Activated CD8-positive, alpha-beta memory T cell treated with anti-CD3 and anti-CD28 coated beads for 48 hours (primary cell): ENCODE results near the gene ITPKB.

ENCODE experiments used
- DNase-seq, 3 experiments: peaks; one replicate each; pipeline ENCODE4 v3.0.0-alpha.2; 2020; ENCODE audit warnings: low read depth in 2 of 3, low spot score in 2 of 3

The ITPKB gene

GRCh38 chr1:226686440-226687425 is 52.3 kb downstream of the ITPKB start:
- no peak for DNase-seq

- no peak for DNase-seq
Measured at GRCh38 chr1:226685196-226685820, 53.8 kb downstream of the ITPKB start.

GRCh38 chr1:226684026-226684425 is 55.1 kb downstream of the ITPKB start:
- DNase-seq, result no peak

GRCh38 chr1:226682871-226683814 is 55.9 kb downstream of the ITPKB start:
- no peak for DNase-seq

- DNase-seq, result no peak
Measured at GRCh38 chr1:226681652-226682493, 57.2 kb downstream of the ITPKB start.

DNA sequence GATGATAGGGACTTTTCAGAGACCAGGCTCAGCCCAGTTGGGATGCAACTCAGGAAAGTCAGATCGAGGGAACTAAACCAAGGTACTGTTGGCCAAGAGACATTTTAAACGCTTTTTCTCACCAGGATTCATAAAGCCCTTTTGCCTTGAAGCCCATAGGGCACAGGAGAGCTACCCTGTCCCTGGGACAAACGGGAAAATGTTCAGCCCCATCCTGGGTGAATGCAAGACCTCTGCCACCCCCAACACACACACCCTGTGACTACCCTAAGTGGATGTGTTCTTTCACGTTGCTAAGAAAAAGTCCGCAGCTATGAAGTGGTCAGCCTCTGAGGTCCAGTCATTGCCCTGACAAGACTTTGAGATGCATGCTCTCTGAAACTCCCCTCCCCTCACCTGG is 58.4 kb downstream of the ITPKB start:
- DNase-seq, result no peak

DNA sequence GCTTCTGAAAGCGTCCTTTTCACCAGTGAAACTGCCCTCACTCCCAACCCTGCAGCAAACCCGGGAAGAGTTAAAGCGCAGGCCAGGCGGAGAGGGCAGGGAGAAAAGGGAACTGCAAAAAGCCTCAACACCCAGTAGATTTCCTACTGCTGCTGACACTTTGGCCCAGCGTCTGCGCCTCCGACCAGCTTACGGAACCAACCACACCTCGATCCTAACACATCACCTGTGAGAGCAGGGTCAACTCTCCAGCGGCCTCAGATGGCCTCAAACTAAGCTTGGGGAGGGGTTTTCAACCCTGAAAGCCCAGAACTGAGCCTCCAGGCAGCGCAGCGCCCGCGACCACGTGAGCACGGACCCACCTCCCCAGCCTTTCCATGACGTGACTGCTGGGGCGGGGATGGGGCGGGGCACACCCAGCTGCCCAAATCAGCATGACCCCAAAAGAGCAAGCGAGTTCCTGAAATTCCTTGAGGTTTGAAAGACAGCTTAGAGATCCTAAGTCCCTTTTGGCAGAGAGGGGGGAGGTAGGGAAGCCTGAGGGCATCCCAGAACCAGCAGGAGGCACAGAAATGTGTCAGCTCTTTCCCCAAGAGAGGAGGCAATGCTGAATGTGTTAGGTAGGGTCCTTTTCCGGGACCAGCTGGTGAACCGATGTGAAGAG is 59.1 kb downstream of the ITPKB start:
- DNase-seq, result peak in 1 of 3 experiments; percentile 59

DNA sequence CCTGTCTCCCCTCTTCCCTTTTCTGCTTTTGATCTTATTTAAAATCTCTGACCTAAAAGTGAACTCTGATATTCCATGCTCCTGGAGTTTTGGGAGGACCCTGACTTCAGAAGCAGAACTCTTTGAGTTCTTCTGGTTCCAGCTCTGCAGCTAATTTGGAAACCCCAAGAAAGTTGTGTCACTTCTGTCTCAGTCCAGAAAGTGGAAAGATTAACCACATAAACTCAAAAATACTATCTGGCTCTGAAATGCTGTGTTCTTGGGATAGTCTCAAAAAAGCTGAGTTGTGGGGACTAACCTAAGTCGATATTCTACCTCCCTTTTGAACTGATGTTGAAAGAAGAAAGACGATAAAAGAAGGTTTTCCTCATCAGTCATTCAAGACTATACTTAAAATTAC is 59.8 kb downstream of the ITPKB start:
- DNase-seq, result no peak

DNA sequence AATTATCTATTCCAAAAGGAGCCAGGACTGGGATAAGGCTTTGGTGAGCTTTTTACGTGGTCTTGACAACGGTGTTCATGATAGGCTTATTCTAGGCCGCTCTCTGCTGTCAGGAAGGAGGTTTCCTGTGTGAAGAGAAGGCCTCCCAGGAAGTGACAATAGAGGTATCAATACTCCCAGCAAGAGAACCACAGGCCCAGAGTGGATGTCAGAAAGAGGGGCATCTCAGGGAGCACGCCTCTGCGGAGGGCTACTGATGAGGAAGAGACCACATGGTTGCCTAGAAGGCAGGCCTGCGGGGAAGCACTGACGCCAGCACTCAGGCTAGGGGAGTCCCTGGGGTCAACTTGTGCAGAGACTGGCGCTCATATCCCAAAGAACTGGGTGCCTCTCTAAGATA is 60.4 kb downstream of the ITPKB start:
- no peak for DNase-seq

DNA sequence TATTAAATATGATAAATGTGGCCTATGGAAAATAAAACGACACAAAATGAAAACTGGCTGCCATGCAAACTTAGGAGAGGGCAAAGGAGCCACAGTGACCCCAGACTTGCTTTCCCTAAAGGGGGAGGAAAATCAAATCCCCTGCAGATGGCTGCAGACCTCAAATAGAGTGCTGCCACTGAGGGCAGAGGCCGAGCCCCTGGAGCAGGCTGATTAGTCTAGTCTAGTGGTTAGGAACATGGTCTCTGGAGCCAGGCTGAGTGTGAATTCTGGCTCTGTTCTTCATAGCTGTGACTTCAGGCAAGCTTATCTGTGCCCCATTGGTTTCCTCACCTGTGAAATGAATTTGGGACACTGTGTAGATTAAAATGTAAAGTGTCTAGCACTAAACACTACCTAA is 60.8 kb downstream of the ITPKB start:
- DNase-seq, result no peak

GRCh38 chr1:226677027-226678020 is 61.8 kb downstream of the ITPKB start:
- DNase-seq, result no peak

DNA sequence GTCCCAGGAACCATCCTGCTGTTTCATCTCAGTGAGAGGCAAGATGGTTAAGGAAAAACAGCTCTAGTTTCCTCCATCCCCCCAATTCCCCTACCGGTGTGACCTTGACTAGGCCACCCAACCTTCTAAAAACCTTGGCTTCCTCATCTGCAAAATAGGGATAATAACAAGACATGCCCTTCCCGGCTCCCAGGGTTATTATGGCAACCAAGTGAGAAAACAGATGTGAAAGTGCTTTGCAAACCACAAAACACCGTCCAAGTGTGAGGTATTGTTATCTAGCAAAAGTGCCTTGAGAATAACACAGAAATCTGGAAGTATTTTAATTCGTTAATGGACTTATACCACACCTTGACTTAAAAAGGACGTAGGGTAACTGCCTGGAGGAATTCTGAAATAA is 62.7 kb downstream of the ITPKB start:
- no peak for DNase-seq

GRCh38 chr1:226675715-226676357 is 63.2 kb downstream of the ITPKB start:
- no peak for DNase-seq

- no peak for DNase-seq
Measured at GRCh38 chr1:226674892-226675714, 64.0 kb downstream of the ITPKB start.

DNA sequence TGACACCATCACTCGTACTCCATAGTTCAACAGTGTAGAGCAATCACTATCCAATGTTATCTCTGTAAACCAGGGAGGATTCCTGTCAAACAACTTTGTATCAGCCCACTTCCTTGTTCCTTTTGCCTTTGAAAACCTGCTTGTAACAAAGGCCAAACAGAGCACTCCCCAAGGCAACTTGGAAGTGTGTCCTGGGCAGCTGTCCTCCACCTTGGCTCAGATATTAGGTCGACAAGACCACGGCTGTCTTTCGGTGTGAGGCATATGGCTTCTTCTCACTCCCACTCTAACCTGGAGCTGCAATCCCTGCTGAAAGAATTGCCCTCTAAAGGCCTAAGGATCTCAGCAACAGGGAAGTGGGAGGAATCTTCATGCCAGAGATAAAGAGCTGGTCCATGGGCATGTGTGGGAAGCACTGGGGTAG is 66.7 kb downstream of the ITPKB start:
- DNase-seq, result no peak

DNA sequence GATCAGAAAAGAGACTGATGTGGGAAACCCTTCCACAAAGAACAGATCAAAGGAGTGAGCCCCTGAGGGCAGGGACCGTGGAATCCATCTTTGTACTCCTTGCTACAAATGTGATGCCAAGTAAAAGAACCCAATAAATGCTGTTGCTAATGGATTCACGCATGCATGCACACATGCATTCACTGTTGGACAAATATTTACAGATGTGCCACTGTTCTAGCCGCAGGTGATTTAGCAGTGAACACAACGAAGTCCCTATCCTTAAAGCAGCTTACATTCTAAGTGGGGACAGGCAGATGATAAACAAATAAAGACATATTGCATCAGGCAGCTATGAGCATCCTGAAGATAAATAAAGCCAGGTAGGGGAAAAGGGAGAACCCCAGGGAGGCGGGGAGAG is 67.8 kb downstream of the ITPKB start:
- no peak for DNase-seq

- no peak for DNase-seq
Measured at GRCh38 chr1:226670073-226670472, 69.0 kb downstream of the ITPKB start.
